ENCODE results near the gene FBN1.

DNA sequence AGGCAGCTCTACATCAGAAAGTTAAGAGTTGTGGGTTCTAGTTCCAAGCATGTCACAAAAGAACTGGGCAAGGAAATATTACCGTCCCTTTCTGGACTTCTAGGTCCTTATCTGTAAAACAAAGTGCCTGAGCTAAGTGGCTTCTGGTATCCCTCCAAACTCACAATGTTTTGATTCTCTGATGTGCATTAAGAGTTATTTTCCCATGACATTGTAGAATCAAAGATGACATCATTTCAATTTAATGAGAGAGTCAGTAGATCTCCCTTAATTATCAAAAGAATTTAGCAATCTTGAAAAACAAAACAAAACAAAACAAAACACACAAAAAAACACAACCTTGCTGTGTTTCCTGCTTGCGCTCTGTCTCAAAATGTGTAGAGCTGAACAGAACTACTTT lies 225.6 kb downstream of the FBN1 start:
- TF ChIP-seq CTCF (IDR thresholded peaks at IDR 0.05) (no peak), POLR2A (IDR thresholded peaks at IDR 0.05) (no peak)

Data from adrenal gland (tissue), 5 donors.